H9 (cell line): ENCODE measurements around the gene C2orf49. TPM values are rescaled to one million over a fixed set of nuclear protein-coding genes. Genes with fewer than 3 reads are reported as not detected.

Source experiments
- DNase-seq: peaks from one replicate; pipeline ENCODE4 v3.0.0-alpha.2; 2017
- H2AFZ ChIP-seq: one replicate; pipeline ENCODE4 v1.6.1; 2013; ENCODE audit warnings: mild to moderate bottlenecking, low read length, control low read depth, moderate library complexity
- H2AK5ac ChIP-seq: 2 replicates; pipeline ENCODE4 v1.6.1; 2013; ENCODE audit warnings: low read length, control low read depth, mixed read lengths; ENCODE audit not compliant: insufficient read length
- H2BK120ac ChIP-seq: one replicate; pipeline ENCODE4 v1.6.1; 2013; ENCODE audit warnings: low read depth, mild to moderate bottlenecking, low read length, control low read depth, inconsistent platforms; ENCODE audit not compliant: poor library complexity, severe bottlenecking
- H2BK12ac ChIP-seq: 2 replicates; pipeline ENCODE4 v1.6.1; 2013; ENCODE audit warnings: low read length, control low read depth, mixed read lengths, low read depth; ENCODE audit not compliant: insufficient read length
- H2BK15ac ChIP-seq: 2 replicates; pipeline ENCODE4 v1.6.1; 2013; ENCODE audit warnings: low read depth, low read length, control low read depth
- H2BK20ac ChIP-seq: one replicate; pipeline ENCODE4 v1.6.1; 2013; ENCODE audit warnings: low read depth, mild to moderate bottlenecking, low read length, control low read depth, inconsistent platforms; ENCODE audit not compliant: poor library complexity, severe bottlenecking
- H2BK5ac ChIP-seq: 2 replicates; pipeline ENCODE4 v1.6.1; 2013; ENCODE audit warnings: low read length, control low read depth, mixed read lengths; ENCODE audit not compliant: insufficient read length
- H3K14ac ChIP-seq: 2 replicates; pipeline ENCODE4 v1.6.1; 2013; ENCODE audit warnings: low read length, control low read depth; ENCODE audit not compliant: insufficient read depth
- H3K18ac ChIP-seq: 2 replicates; pipeline ENCODE4 v1.6.1; 2013; ENCODE audit warnings: low read depth, mild to moderate bottlenecking, mixed read lengths, low read length, control low read depth; ENCODE audit not compliant: insufficient read length
- H3K23ac ChIP-seq: 2 replicates; pipeline ENCODE4 v1.6.1; 2013; ENCODE audit warnings: low read length, control low read depth, mixed read lengths, low read depth; ENCODE audit not compliant: insufficient read length
- H3K23me2 ChIP-seq: 2 replicates; pipeline ENCODE4 v1.6.1; 2013; ENCODE audit warnings: low read depth, mild to moderate bottlenecking, mixed read lengths, low read length, control low read depth; ENCODE audit not compliant: insufficient read length, poor library complexity, severe bottlenecking
- H3K27ac ChIP-seq: 2 replicates; pipeline ENCODE4 v1.5.1; 2013; ENCODE audit warnings: low read length, control low read depth, mixed read lengths, low read depth; ENCODE audit not compliant: insufficient read length
- H3K27me3 ChIP-seq: 2 replicates; pipeline ENCODE4 v1.6.1; 2013; ENCODE audit warnings: low read length, control low read depth, inconsistent platforms; ENCODE audit not compliant: insufficient read depth
- H3K4ac ChIP-seq: 2 replicates; pipeline ENCODE4 v1.6.1; 2013; ENCODE audit warnings: low read depth, mild to moderate bottlenecking, control low read depth, inconsistent platforms, low read length, moderate library complexity
- H3K4me1 ChIP-seq: 2 replicates; pipeline ENCODE4 v1.6.1; 2013; ENCODE audit warnings: low read length, control low read depth, inconsistent platforms; ENCODE audit not compliant: insufficient read depth
- H3K4me2 ChIP-seq: 2 replicates; pipeline ENCODE4 v1.6.1; 2013; ENCODE audit warnings: low read length, control low read depth, mixed read lengths; ENCODE audit not compliant: insufficient read length, insufficient read depth
- H3K56ac ChIP-seq: 2 replicates; pipeline ENCODE4 v1.6.1; 2013; ENCODE audit warnings: low read depth, mild to moderate bottlenecking, mixed read lengths, low read length, control low read depth; ENCODE audit not compliant: insufficient read length
- H3K79me1 ChIP-seq: 2 replicates; pipeline ENCODE4 v1.6.1; 2013; ENCODE audit warnings: low read depth, mild to moderate bottlenecking, moderate library complexity, low read length, control low read depth, inconsistent platforms; ENCODE audit not compliant: insufficient read depth, poor library complexity, severe bottlenecking
- H3K79me2 ChIP-seq: 2 replicates; pipeline ENCODE4 v1.6.1; 2013; ENCODE audit warnings: low read length, control low read depth, inconsistent platforms; ENCODE audit not compliant: insufficient read depth
- H3K9ac ChIP-seq: 2 replicates; pipeline ENCODE4 v1.6.1; 2013; ENCODE audit warnings: low read length, control low read depth, mixed read lengths; ENCODE audit not compliant: insufficient read length; ENCODE audit errors: extremely low read depth
- H3K9me3 ChIP-seq: one replicate; pipeline ENCODE4 v1.6.1; 2013; ENCODE audit warnings: low read depth, low read length, inconsistent platforms; ENCODE audit not compliant: control insufficient read depth
- H3T11ph ChIP-seq: one replicate; pipeline ENCODE4 v1.6.1; 2013; ENCODE audit warnings: mild to moderate bottlenecking, low read length, control low read depth, inconsistent platforms
- H4K20me1 ChIP-seq: one replicate; pipeline ENCODE4 v1.6.1; 2013; ENCODE audit not compliant: control insufficient read depth, insufficient read length, insufficient read depth
- H4K5ac ChIP-seq: 2 replicates; pipeline ENCODE4 v1.6.1; 2013; ENCODE audit warnings: low read depth, mild to moderate bottlenecking, mixed read lengths, low read length, control low read depth; ENCODE audit not compliant: insufficient read length
- H4K8ac ChIP-seq: replicated peaks from 2 replicates; pipeline ENCODE4 v1.6.1; 2013; ENCODE audit warnings: low read length, control low read depth, mixed read lengths, low read depth; ENCODE audit not compliant: insufficient read length
- H4K91ac ChIP-seq: 2 replicates; pipeline ENCODE4 v1.6.1; 2013; ENCODE audit warnings: low read depth, mild to moderate bottlenecking, moderate library complexity, mixed read lengths, low read length, control low read depth; ENCODE audit not compliant: insufficient read length
- H3K27ac Mint-ChIP-seq, 3 experiments: 2 replicates in 2 of 3; 3 replicates in 1 of 3; pipeline ENCODE4 v1.8.0; 2020 to 2021; ENCODE audit warnings: mixed read lengths in 3 of 3, mild to moderate bottlenecking in 1 of 3, moderate library complexity in 1 of 3
- H3K27me3 Mint-ChIP-seq: 2 replicates; pipeline ENCODE4 v1.8.0; 2021; ENCODE audit warnings: low read depth, mild to moderate bottlenecking, moderate library complexity, mixed read lengths
- H3K36me3 Mint-ChIP-seq, 3 experiments: 2 replicates in 2 of 3; 3 replicates in 1 of 3; pipeline ENCODE4 v1.8.0; 2020 to 2021; ENCODE audit warnings: low read depth in 3 of 3, mixed read lengths in 3 of 3; ENCODE audit not compliant: insufficient read depth in 1 of 3
- H3K4me1 Mint-ChIP-seq, 2 experiments: 2 replicates each; pipeline ENCODE4 v1.8.0; 2020; ENCODE audit warnings: mixed read lengths in 2 of 2
- H3K4me3 Mint-ChIP-seq, 2 experiments: 2 replicates in 1 of 2; 3 replicates in 1 of 2; pipeline ENCODE4 v1.8.0; 2020 to 2021; ENCODE audit warnings: mild to moderate bottlenecking in 2 of 2, mixed read lengths in 2 of 2, moderate library complexity in 1 of 2
- H3K9me3 Mint-ChIP-seq, 2 experiments: 2 replicates in 1 of 2; 3 replicates in 1 of 2; pipeline ENCODE4 v1.8.0; 2020; ENCODE audit warnings: mild to moderate bottlenecking in 2 of 2, mixed read lengths in 2 of 2, moderate library complexity in 1 of 2
- CTCF ChIP-seq: fragments of 200-600 bp; sonication (generic); conservative IDR thresholded peaks from 3 replicates; pipeline ENCODE4 v1.8.0; 2021; ENCODE audit warnings: antibody characterized with exemption, mild to moderate bottlenecking
- WGBS: extraction: QIAGEN DNeasy Blood & Tissue Kit; methylation state at CpG from one replicate; pipeline ENCODE4 v1.1.7; 2013; ENCODE audit warnings: missing lambda C conversion rate, low lambda C conversion rate, mixed read lengths; ENCODE audit not compliant: insufficient read length; ENCODE audit errors: extremely low coverage; 5-methylcytosine and 5-hydroxymethylcytosine counted together
- total RNA-seq: library from RNA; stranded (reverse); gene quantifications from 2 replicates; pipeline ENCODE4 v1.2.1, GENCODE V29; 2021

Gene C2orf49
- total RNA-seq, 1 experiment from 2014 or later: 18.8 TPM

- no peaks in the 10 kb centered on the region for H3K79me2 ChIP-seq
- H2AFZ ChIP-seq: no peak overlapping the region
- H3K27ac ChIP-seq: no peak overlapping the region
- H4K8ac ChIP-seq: no peak overlapping the region
- no peak overlapping the region for H2BK120ac ChIP-seq
- H2BK20ac ChIP-seq: no peak overlapping the region
- no peaks in the 10 kb centered on the region for H3K23me2 ChIP-seq
- WGBS: no CpG with 5 or more reads among the region's 7 CpGs
- H2BK12ac ChIP-seq: no peak overlapping the region
- no peak overlapping the region for H3K23ac ChIP-seq
- Mint-ChIP-seq H3K27ac (peak overlapping the region in 2 of 3 experiments; percentile 62 to 78; a peak in 2 of 7 replicates), H3K36me3 (peaks cover 13 to 61% (median 19%) of the 10 kb centered on the region in 3 experiments; a peak in 6 of 7 replicates), H3K4me3 (no peak overlapping the region), H3K4me1 (0 out of 4 replicates have a peak, but pooled peaks cover 0 to 2% of the 10 kb centered on the region in 2 experiments), H3K9me3 (no peaks in the 10 kb centered on the region), H3K27me3 (no peaks in the 10 kb centered on the region)
- no peaks in the 10 kb centered on the region for H3K4me1 ChIP-seq
- no peak overlapping the region for H4K91ac ChIP-seq
- H3K9ac ChIP-seq: no peak overlapping the region
- no peak overlapping the region for H3K56ac ChIP-seq
- no peak for TF ChIP-seq CTCF
- H3K27me3 ChIP-seq: no peaks in the 10 kb centered on the region
- no peak overlapping the region for H2BK5ac ChIP-seq
- H3K18ac ChIP-seq: no peak overlapping the region
- no peak overlapping the region for H3K14ac ChIP-seq
- no peak overlapping the region for H2AK5ac ChIP-seq
- no peak overlapping the region for H3K4ac ChIP-seq
- H4K5ac ChIP-seq: no peak overlapping the region
- H2BK15ac ChIP-seq: no peak overlapping the region
- H3K9me3 ChIP-seq: no peaks in the 10 kb centered on the region
- no peaks in the 10 kb centered on the region for H3K79me1 ChIP-seq
- DNase-seq: no peak
- no peak overlapping the region for H3K4me2 ChIP-seq
- no peaks in the 10 kb centered on the region for H4K20me1 ChIP-seq
- no peak overlapping the region for H3T11ph ChIP-seq
Measured at GRCh38 chr2:105288133-105288532, 49.2 kb upstream of the C2orf49 start.
